Activated CD8-positive, alpha-beta T cell treated with anti-CD3 and anti-CD28 coated beads, Interleukin-2, amount 10 ng/mL, durations not matched to agents 7 days and 5 days (primary cell): ENCODE measurements around the gene NOPCHAP1. TPM values are rescaled to one million over a fixed set of nuclear protein-coding genes. Genes with fewer than 3 reads are reported as not detected.

ENCODE experiments used
- ATAC-seq: fragments of 150-1000 bp; cut with Tn5 transposase; one replicate; pipeline ENCODE4 v1.10.0; 2021; ENCODE audit warnings: moderate library complexity
- CTCF ChIA-PET: fragments of 350-600 bp; sonication (Branson Sonifier 250); formaldehyde crosslinking; loops from one replicate; lab custom pipeline; 2021; ENCODE audit warnings: antibody characterized with exemption; lab: Charles Lee
- POLR2A ChIA-PET: fragments of 350-600 bp; sonication (Branson Sonifier 250); formaldehyde crosslinking; loops from one replicate; lab custom pipeline; 2021; ENCODE audit warnings: antibody characterized with exemption; lab: Charles Lee
- DNase-seq: peaks from one replicate; pipeline ENCODE4 v3.0.0-alpha.2; 2020
- H3K27ac Mint-ChIP-seq: one replicate; pipeline ENCODE4 v1.8.0; 2021; ENCODE audit warnings: mild to moderate bottlenecking, mixed read lengths
- H3K27me3 Mint-ChIP-seq: one replicate; pipeline ENCODE4 v1.8.0; 2021; ENCODE audit warnings: low read depth, mixed read lengths
- H3K36me3 Mint-ChIP-seq: one replicate; pipeline ENCODE4 v1.8.0; 2021; ENCODE audit warnings: low read depth, mixed read lengths
- H3K4me1 Mint-ChIP-seq: one replicate; pipeline ENCODE4 v1.8.0; 2021; ENCODE audit warnings: low read depth, mixed read lengths
- H3K4me3 Mint-ChIP-seq: one replicate; pipeline ENCODE4 v1.8.0; 2021; ENCODE audit warnings: mild to moderate bottlenecking, mixed read lengths
- H3K9me3 Mint-ChIP-seq: one replicate; pipeline ENCODE4 v1.8.0; 2022; ENCODE audit warnings: mixed read lengths; ENCODE audit not compliant: insufficient read depth
- total RNA-seq, 2 experiments: library from RNA; stranded (reverse); gene quantifications; one replicate each; pipeline ENCODE4 v1.2.3, GENCODE V29; 2021

The NOPCHAP1 gene
- total RNA-seq, 2 experiments from 2014 or later, result 15.2 to 16.5 TPM

- no peak for ATAC-seq
- H3K36me3 Mint-ChIP-seq, result no peaks in the 10 kb centered on the region
- POLR2A ChIA-PET, result interaction anchor here (0.7 kb wide), 1 partner anchor 343 kb away, joined by 3 read pairs; no protein-coding TSS in a partner anchor
- H3K9me3 Mint-ChIP-seq, result no peaks in the 10 kb centered on the region
- no peak for DNase-seq
- no peak overlapping the region for H3K4me3 Mint-ChIP-seq
- no peaks in the 10 kb centered on the region for H3K27me3 Mint-ChIP-seq
- no peak overlapping the region for H3K27ac Mint-ChIP-seq
- H3K4me1 Mint-ChIP-seq, result peaks cover 2% of the 10 kb centered on the region
- CTCF ChIA-PET, result interaction anchor here (0.9 to 3.0 kb wide), 2 partner anchors 13 to 27 kb away, joined by 3 to 9 read pairs; no protein-coding TSS in a partner anchor
These were observed 39.8 kb downstream of the NOPCHAP1 start for GRCh38 chr12:105025890-105026289.

GRCh38 chr12:105026411-105026810 is 40.3 kb downstream of the NOPCHAP1 start:
- peaks cover 7% of the 10 kb centered on the region for H3K4me1 Mint-ChIP-seq
- H3K9me3 Mint-ChIP-seq, result no peaks in the 10 kb centered on the region
- no peak for ATAC-seq
- no peak overlapping the region for H3K4me3 Mint-ChIP-seq
- ChIA-PET CTCF (interaction anchor here (3.0 kb wide), 1 partner anchor 12 kb away, joined by 9 read pairs; no protein-coding TSS in a partner anchor), POLR2A (no interaction called here)
- H3K27ac Mint-ChIP-seq, result no peak overlapping the region
- no peaks in the 10 kb centered on the region for H3K27me3 Mint-ChIP-seq
- no peak for DNase-seq
- H3K36me3 Mint-ChIP-seq, result no peaks in the 10 kb centered on the region

- H3K27ac Mint-ChIP-seq, result peak overlapping the region; percentile 67
- DNase-seq (no peak), ATAC-seq (peak; percentile 57)
- no peaks in the 10 kb centered on the region for H3K9me3 Mint-ChIP-seq
- ChIA-PET POLR2A (no interaction called here), CTCF (interaction anchor here (1.1 to 1.2 kb wide), 2 partner anchors 22 to 649 kb away, joined by 4 to 8 read pairs; no protein-coding TSS in a partner anchor)
- peaks cover 4% of the 10 kb centered on the region for H3K36me3 Mint-ChIP-seq
- no peaks in the 10 kb centered on the region for H3K27me3 Mint-ChIP-seq
- H3K4me3 Mint-ChIP-seq, result no peak overlapping the region
- H3K4me1 Mint-ChIP-seq, result peaks cover 30% of the 10 kb centered on the region
These were observed 45.0 kb downstream of the NOPCHAP1 start for GRCh38 chr12:105030820-105031807.

- Mint-ChIP-seq H3K36me3 (peaks cover 4% of the 10 kb centered on the region), H3K4me3 (no peak overlapping the region), H3K4me1 (peaks cover 43% of the 10 kb centered on the region), H3K27me3 (no peaks in the 10 kb centered on the region), H3K9me3 (no peaks in the 10 kb centered on the region), H3K27ac (no peak overlapping the region)
- no peak for ATAC-seq
- POLR2A ChIA-PET, result no interaction called here
- DNase-seq, result no peak
- CTCF ChIA-PET, result no interaction called here
These were observed 46.7 kb downstream of the NOPCHAP1 start for GRCh38 chr12:105032703-105033357.

- Mint-ChIP-seq H3K4me3 (no peak overlapping the region), H3K27me3 (no peaks in the 10 kb centered on the region), H3K36me3 (peaks cover 4% of the 10 kb centered on the region), H3K9me3 (no peaks in the 10 kb centered on the region), H3K27ac (no peak overlapping the region), H3K4me1 (peaks cover 47% of the 10 kb centered on the region)
- POLR2A ChIA-PET, result no interaction called here
- CTCF ChIA-PET, result interaction anchor here (1.0 to 1.6 kb wide), 3 partner anchors 19 to 652 kb away, joined by 3 to 6 read pairs (median 4); no protein-coding TSS in a partner anchor
- ATAC-seq (no peak), DNase-seq (no peak)
These were observed 47.7 kb downstream of the NOPCHAP1 start for GRCh38 chr12:105033851-105034250.

Other genes starting within 250 kb of the NOPCHAP1 start
- gene SLC41A2, start 28.0 kb upstream of the NOPCHAP1 start, total RNA-seq, result 1 to 10 TPM; 2.0 to 2.9 TPM
- gene ALDH1L2, start 98.1 kb downstream of the NOPCHAP1 start, total RNA-seq, result under 1 TPM; 0.18 to 0.21 TPM
- 10 to 100 TPM; 39.2 to 42.8 TPM for gene WASHC4, start 121.4 kb downstream of the NOPCHAP1 start, total RNA-seq
- 10 to 100 TPM; 19.0 to 20.4 TPM for gene APPL2, start 249.9 kb downstream of the NOPCHAP1 start, total RNA-seq